Activated T-cell treated with anti-CD3 and anti-CD28 coated beads, Interleukin-2, amount 50 U/mL, for 72 hours (primary cell): ENCODE measurements around the gene KRT34. TPM values are rescaled to one million over a fixed set of nuclear protein-coding genes. Genes with fewer than 3 reads are reported as not detected.
"Not testable (repeated sequence)": the region's sequence is repeated elsewhere in the genome, so short reads cannot be mapped to it uniquely, and the experiment has no call there.

Experiments used
- ATAC-seq, 2 donors: fragments of 150-1000 bp; cut with Tn5 transposase; replicated peaks in 1 of 2; 2 replicates each; pipeline ENCODE4 v1.10.0; 2021; ENCODE audit warnings: moderate library complexity in 2 of 2, mild to moderate bottlenecking in 1 of 2
- DNase-seq, 2 donors: peaks; one replicate each; pipeline ENCODE4 v3.0.0; 2021 to 2022; ENCODE audit warnings: mixed read lengths in 1 of 2
- H3K27ac Mint-ChIP-seq: one replicate; pipeline ENCODE4 v1.8.0; 2022; ENCODE audit warnings: mild to moderate bottlenecking, moderate library complexity, mixed read lengths
- H3K27me3 Mint-ChIP-seq: one replicate; pipeline ENCODE4 v1.8.0; 2022; ENCODE audit warnings: low read depth, mixed read lengths
- H3K36me3 Mint-ChIP-seq, 2 donors: one replicate each; pipeline ENCODE4 v1.8.0; 2022; ENCODE audit warnings: mixed read lengths in 2 of 2, mild to moderate bottlenecking in 1 of 2; ENCODE audit not compliant: insufficient read depth in 2 of 2
- H3K4me1 Mint-ChIP-seq: one replicate; pipeline ENCODE4 v1.8.0; 2022; ENCODE audit warnings: low read depth, mixed read lengths
- H3K4me3 Mint-ChIP-seq, 2 donors: one replicate each; pipeline ENCODE4 v1.8.0; 2022; ENCODE audit warnings: mild to moderate bottlenecking in 2 of 2, mixed read lengths in 2 of 2, moderate library complexity in 2 of 2
- H3K9me3 Mint-ChIP-seq, 2 donors: one replicate each; pipeline ENCODE4 v1.8.0; 2022; ENCODE audit warnings: mixed read lengths in 2 of 2
- total RNA-seq, 2 donors: library from RNA; stranded (reverse); gene quantifications; one replicate each; pipeline ENCODE4 v1.2.3, GENCODE V29; 2022

The KRT34 gene
- total RNA-seq, 2 donors from 2014 or later, result not detected

DNA sequence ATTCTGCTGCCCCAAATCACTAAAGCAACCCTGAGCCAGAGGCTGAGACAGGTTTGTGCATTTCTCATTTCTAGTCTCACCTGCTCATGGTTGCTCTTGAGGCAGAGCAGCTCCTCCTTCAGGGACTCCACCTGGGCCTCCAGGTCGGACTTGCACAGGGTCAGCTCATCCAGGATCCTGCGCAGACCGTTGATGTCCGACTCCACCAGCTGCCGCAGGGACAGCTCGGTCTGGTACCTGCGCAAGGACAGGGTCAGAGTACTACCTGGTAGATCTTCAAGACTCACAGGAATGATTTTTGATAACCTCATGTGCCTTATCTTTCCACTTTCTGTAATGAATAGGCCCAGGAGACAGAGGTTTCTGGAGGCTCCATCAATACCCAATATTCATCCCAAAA is 14.2 kb upstream of the KRT34 start:
- no peak overlapping the region for H3K27ac Mint-ChIP-seq
- no peaks in the 10 kb centered on the region for H3K4me1 Mint-ChIP-seq
- no peak overlapping the region for H3K4me3 Mint-ChIP-seq
- no peak for DNase-seq
- peaks cover 12% of the 10 kb centered on the region for H3K27me3 Mint-ChIP-seq
- H3K9me3 Mint-ChIP-seq, result no peaks in the 10 kb centered on the region
- H3K36me3 Mint-ChIP-seq, result no peaks in the 10 kb centered on the region
- ATAC-seq, result no peak

DNA sequence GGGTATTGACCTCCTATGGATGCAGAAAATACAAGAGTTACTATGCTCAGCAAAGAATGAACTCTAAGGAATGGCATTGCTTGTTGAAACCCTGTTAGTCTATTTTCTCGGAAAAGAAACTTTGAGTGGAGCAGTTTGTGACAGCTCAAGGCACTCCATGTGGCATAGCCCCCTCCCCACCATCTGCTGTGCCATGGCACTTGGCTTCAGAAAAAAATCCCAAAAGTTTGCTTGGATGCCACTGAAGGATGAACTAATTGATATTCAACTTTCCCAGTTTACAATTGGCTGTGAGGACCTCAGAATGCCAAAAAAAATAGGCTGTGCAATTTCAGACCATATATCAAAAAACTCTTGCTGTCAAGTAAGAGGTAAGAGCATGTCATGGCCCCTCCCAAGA is 13.5 kb upstream of the KRT34 start:
- H3K4me1 Mint-ChIP-seq, result no peaks in the 10 kb centered on the region
- no peak overlapping the region for H3K4me3 Mint-ChIP-seq
- H3K27ac Mint-ChIP-seq, result no peak overlapping the region
- no peak for DNase-seq
- H3K36me3 Mint-ChIP-seq, result no peaks in the 10 kb centered on the region
- ATAC-seq, result no peak
- no peaks in the 10 kb centered on the region for H3K9me3 Mint-ChIP-seq
- peaks cover 12% of the 10 kb centered on the region for H3K27me3 Mint-ChIP-seq

DNA sequence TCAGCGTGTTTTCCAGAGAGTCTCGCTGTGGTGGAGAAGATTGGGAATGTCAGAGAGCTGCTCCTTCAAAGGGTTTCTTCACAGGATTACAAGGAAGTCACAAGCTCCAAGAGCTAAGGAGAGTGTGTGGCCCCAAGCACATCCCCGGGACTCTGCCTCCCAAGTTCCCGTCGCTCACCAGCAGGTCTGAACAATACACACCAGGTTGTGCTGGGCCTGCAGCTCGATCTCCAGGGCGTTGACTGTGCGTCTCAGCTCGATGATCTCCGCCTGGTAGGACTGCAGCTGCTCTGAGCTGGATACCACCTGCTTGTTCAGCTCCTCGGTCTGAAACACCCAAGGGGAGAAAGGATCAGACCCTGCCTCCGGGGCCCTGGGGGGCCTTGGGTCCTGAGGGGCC is 12.9 kb upstream of the KRT34 start:
- not testable (repeated sequence) for ATAC-seq, H3K9me3 Mint-ChIP-seq, H3K27ac Mint-ChIP-seq, H3K4me1 Mint-ChIP-seq, DNase-seq, H3K36me3 Mint-ChIP-seq, H3K27me3 Mint-ChIP-seq, H3K4me3 Mint-ChIP-seq

- H3K27me3 Mint-ChIP-seq, result peaks cover 6% of the 10 kb centered on the region
- no peaks in the 10 kb centered on the region for H3K36me3 Mint-ChIP-seq
- DNase-seq (no peak), ATAC-seq (no peak)
- H3K4me1 Mint-ChIP-seq, result no peaks in the 10 kb centered on the region
- no peak overlapping the region for H3K27ac Mint-ChIP-seq
- H3K9me3 Mint-ChIP-seq, result no peaks in the 10 kb centered on the region
- H3K4me3 Mint-ChIP-seq, result no peak overlapping the region
These were observed 12.3 kb upstream of the KRT34 start for GRCh38 chr17:41394254-41394996.

- Mint-ChIP-seq H3K36me3 (peaks cover 0 to 3% of the 10 kb centered on the region in 2 donors), H3K4me3 (no peak overlapping the region)
These were observed 11.7 kb upstream of the KRT34 start for GRCh38 chr17:41393826-41394225.

GRCh38 chr17:41393294-41393693 is 11.2 kb upstream of the KRT34 start:
- no peaks in the 10 kb centered on the region for H3K9me3 Mint-ChIP-seq
- no peak overlapping the region for H3K27ac Mint-ChIP-seq
- peaks cover 0 to 3% of the 10 kb centered on the region in 2 donors for H3K36me3 Mint-ChIP-seq
- H3K27me3 Mint-ChIP-seq, result peaks cover 6% of the 10 kb centered on the region
- DNase-seq (no peak), ATAC-seq (no peak)
- H3K4me1 Mint-ChIP-seq, result no peaks in the 10 kb centered on the region
- no peak overlapping the region for H3K4me3 Mint-ChIP-seq

More at GRCh38 chr17:41393826-41394225, 11.7 kb upstream of the KRT34 start:
- Mint-ChIP-seq H3K27me3 (peaks cover 6% of the 10 kb centered on the region), H3K9me3 (no peaks in the 10 kb centered on the region), H3K27ac (no peak overlapping the region), H3K4me1 (no peaks in the 10 kb centered on the region)
- DNase-seq (no peak), ATAC-seq (no peak)

DNA sequence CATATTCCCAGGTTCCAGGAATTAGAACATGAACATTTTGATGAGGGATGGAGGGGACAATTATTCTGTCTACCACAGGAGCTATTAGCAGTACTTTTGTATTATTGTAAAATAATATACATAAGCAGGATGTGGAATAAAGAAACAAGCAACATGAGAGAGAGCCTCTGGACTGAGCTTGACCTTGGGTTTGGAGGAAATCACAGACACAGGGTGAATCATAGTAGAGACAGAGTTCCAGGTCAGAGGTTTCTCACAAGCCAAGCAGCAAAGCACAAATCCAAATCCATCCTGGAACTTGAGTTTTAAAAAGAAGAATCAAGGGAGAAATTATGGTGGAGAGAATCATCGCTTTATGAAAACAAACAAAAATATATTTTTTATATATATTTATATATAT is 10.2 kb upstream of the KRT34 start:
- Mint-ChIP-seq H3K9me3 (peaks cover 0 to 2% of the 10 kb centered on the region in 2 donors), H3K4me3 (no peak overlapping the region), H3K27me3 (peaks cover 6% of the 10 kb centered on the region), H3K4me1 (no peaks in the 10 kb centered on the region), H3K36me3 (peaks cover 0 to 5% of the 10 kb centered on the region in 2 donors), H3K27ac (no peak overlapping the region)
- ATAC-seq, result no peak
- DNase-seq, result no peak

- Mint-ChIP-seq H3K27ac (no peak overlapping the region), H3K27me3 (peaks cover 6% of the 10 kb centered on the region), H3K4me1 (no peaks in the 10 kb centered on the region), H3K36me3 (peaks cover 2 to 7% of the 10 kb centered on the region in 2 donors), H3K4me3 (no peak overlapping the region), H3K9me3 (peaks cover 3 to 5% of the 10 kb centered on the region in 2 donors)
- DNase-seq (no peak), ATAC-seq (no peak)
These were observed 9.4 kb upstream of the KRT34 start for GRCh38 chr17:41391535-41391934.

- Mint-ChIP-seq H3K4me1 (no peaks in the 10 kb centered on the region), H3K9me3 (peaks cover 4 to 5% of the 10 kb centered on the region in 2 donors), H3K36me3 (peaks cover 2 to 7% of the 10 kb centered on the region in 2 donors), H3K27me3 (peaks cover 6% of the 10 kb centered on the region), H3K27ac (no peak overlapping the region), H3K4me3 (no peak overlapping the region)
- DNase-seq (no peak), ATAC-seq (no peak)
These were observed 8.4 kb upstream of the KRT34 start for GRCh38 chr17:41390411-41390938.

DNA sequence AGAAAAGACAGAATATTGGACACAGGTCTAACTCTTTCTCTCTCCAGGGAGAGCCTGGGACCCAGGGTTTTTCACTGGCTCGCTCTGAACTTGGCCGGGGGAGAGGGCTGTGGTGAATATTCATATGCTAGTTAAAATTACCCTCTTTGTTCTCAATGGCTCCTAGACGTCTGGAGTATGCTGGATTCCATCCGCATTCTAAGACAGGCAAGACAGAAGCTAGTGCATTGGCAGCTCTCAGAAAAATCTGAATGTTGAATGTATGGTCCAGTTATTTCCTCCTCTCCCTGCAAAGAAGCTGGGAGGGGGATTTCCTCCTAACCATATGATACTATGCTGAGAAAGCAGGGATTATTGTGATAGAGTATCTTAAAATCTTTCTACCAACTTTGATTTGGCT is 5.6 kb upstream of the KRT34 start:
- peaks cover 4 to 5% of the 10 kb centered on the region in 2 donors for H3K9me3 Mint-ChIP-seq
- DNase-seq (no peak), ATAC-seq (no peak)
- peaks cover 6% of the 10 kb centered on the region for H3K27me3 Mint-ChIP-seq
- no peaks in the 10 kb centered on the region for H3K4me1 Mint-ChIP-seq
- peaks cover 2 to 7% of the 10 kb centered on the region in 2 donors for H3K36me3 Mint-ChIP-seq
- H3K27ac Mint-ChIP-seq, result no peak overlapping the region
- H3K4me3 Mint-ChIP-seq, result no peak overlapping the region

- DNase-seq (no peak), ATAC-seq (no peak)
- Mint-ChIP-seq H3K9me3 (peaks cover 4 to 5% of the 10 kb centered on the region in 2 donors), H3K36me3 (peaks cover 2 to 7% of the 10 kb centered on the region in 2 donors), H3K27ac (no peak overlapping the region), H3K4me3 (no peak overlapping the region), H3K4me1 (no peaks in the 10 kb centered on the region), H3K27me3 (no peaks in the 10 kb centered on the region)
These were observed 4.1 kb upstream of the KRT34 start for GRCh38 chr17:41386227-41386626.

DNA sequence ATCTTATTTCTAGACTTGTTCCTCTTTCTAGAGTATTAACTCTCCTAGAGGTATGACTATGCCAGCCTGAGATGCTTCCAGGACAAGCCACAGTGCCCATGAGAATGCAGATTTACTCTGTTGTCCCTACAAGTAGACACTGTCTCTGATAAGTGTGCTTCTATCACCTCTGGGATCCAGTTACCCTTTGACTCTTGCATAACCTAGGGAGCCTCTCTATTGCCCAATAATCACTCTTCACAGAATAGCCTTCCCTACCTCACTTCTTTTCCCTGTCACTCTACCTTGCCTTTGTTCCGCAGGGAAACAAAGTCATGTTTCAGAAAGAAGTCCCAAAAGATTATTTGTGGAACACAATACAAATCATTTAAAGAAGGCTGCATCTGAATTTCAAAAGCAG is 1.6 kb upstream of the KRT34 start:
- Mint-ChIP-seq H3K4me1 (no peaks in the 10 kb centered on the region), H3K4me3 (no peak overlapping the region), H3K27me3 (no peaks in the 10 kb centered on the region), H3K9me3 (peaks cover 5% of the 10 kb centered on the region in 2 donors), H3K36me3 (peaks cover 2 to 5% of the 10 kb centered on the region in 2 donors), H3K27ac (no peak overlapping the region)
- no peak for ATAC-seq
- DNase-seq, result no peak

- H3K9me3 Mint-ChIP-seq, result peaks cover 5 to 7% of the 10 kb centered on the region in 2 donors
- DNase-seq (no peak), ATAC-seq (no peak)
- no peak overlapping the region for H3K4me3 Mint-ChIP-seq
- peaks cover 2% of the 10 kb centered on the region in 2 donors for H3K36me3 Mint-ChIP-seq
- H3K4me1 Mint-ChIP-seq, result peaks cover 6% of the 10 kb centered on the region
- H3K27me3 Mint-ChIP-seq, result no peaks in the 10 kb centered on the region
- no peak overlapping the region for H3K27ac Mint-ChIP-seq
These were observed 288 bp upstream of the KRT34 start for GRCh38 chr17:41382394-41382793.

- not testable (repeated sequence) for H3K27ac Mint-ChIP-seq, H3K36me3 Mint-ChIP-seq, DNase-seq, ATAC-seq, H3K4me3 Mint-ChIP-seq, H3K9me3 Mint-ChIP-seq, H3K27me3 Mint-ChIP-seq
- peaks cover 12% of the 10 kb centered on the region for H3K4me1 Mint-ChIP-seq
These were observed 2.0 kb downstream of the KRT34 start for GRCh38 chr17:41380091-41380490.
